Kidney epithelial cell (primary cell): Measurements from ENCODE around the gene DHX15. TPM values are rescaled to one million over a fixed set of nuclear protein-coding genes. Genes with fewer than 3 reads are reported as not detected.

Experiments used
- DNase-seq: peaks from one replicate; pipeline ENCODE4 v3.0.0-alpha.2; 2010; ENCODE audit warnings: low read depth
- H3K27me3 ChIP-seq: 2 replicates; pipeline ENCODE4 v1.6.0; 2011; ENCODE audit warnings: low read length; ENCODE audit not compliant: control insufficient read depth, insufficient read depth
- H3K36me3 ChIP-seq: 2 replicates; pipeline ENCODE4 v1.5.1; 2011; ENCODE audit warnings: low read length; ENCODE audit not compliant: control insufficient read depth, insufficient read depth
- H3K4me3 ChIP-seq: 2 replicates; pipeline ENCODE4 v1.5.1; 2011; ENCODE audit warnings: low read depth, mild to moderate bottlenecking, control low read depth, low read length
- CTCF ChIP-seq: IDR thresholded peaks from 2 replicates; pipeline ENCODE4 v1.5.1; 2011; ENCODE audit warnings: mild to moderate bottlenecking, moderate library complexity, low read length, control low read depth, inconsistent platforms; ENCODE audit not compliant: insufficient read depth, poor library complexity, severe bottlenecking
- total RNA-seq: library from RNA; depleted of rRNA; stranded (reverse); fragments of >200 nt; gene quantifications from 2 replicates; pipeline ENCODE4 v1.2.3, GENCODE V29; 2015

The DHX15 gene
- total RNA-seq, 1 donor from 2014 or later: 87.5 TPM

- Histone ChIP-seq H3K4me3 (no peak overlapping the region), H3K36me3 (peaks cover 1% of the 10 kb centered on the region), H3K27me3 (no peaks in the 10 kb centered on the region)
- TF ChIP-seq CTCF: no peak
- DNase-seq: no peak
Observed at GRCh38 chr4:24578364-24578763, 6.0 kb downstream of the DHX15 start.

- peaks cover 1% of the 10 kb centered on the region for H3K36me3 ChIP-seq
- no peak for TF ChIP-seq CTCF
- no peak for DNase-seq
- H3K4me3 ChIP-seq: no peak overlapping the region
- H3K27me3 ChIP-seq: no peaks in the 10 kb centered on the region
Observed at GRCh38 chr4:24576276-24576675, 8.1 kb downstream of the DHX15 start.

- Histone ChIP-seq H3K27me3 (no peaks in the 10 kb centered on the region), H3K36me3 (peaks cover 1% of the 10 kb centered on the region), H3K4me3 (no peak overlapping the region)
- no peak for DNase-seq
- no peak for TF ChIP-seq CTCF
Observed at GRCh38 chr4:24574236-24574635, 10.1 kb downstream of the DHX15 start.

- no peak overlapping the region for H3K4me3 ChIP-seq
- no peak for DNase-seq
- TF ChIP-seq CTCF: no peak
- no peaks in the 10 kb centered on the region for H3K27me3 ChIP-seq
- H3K36me3 ChIP-seq: peaks cover 1% of the 10 kb centered on the region
Observed at GRCh38 chr4:24573582-24573981, 10.8 kb downstream of the DHX15 start.

- Histone ChIP-seq H3K27me3 (no peaks in the 10 kb centered on the region), H3K36me3 (no peaks in the 10 kb centered on the region), H3K4me3 (no peak overlapping the region)
- no peak for DNase-seq
- TF ChIP-seq CTCF: no peak
Observed at GRCh38 chr4:24570574-24571236, 13.6 kb downstream of the DHX15 start.

- Histone ChIP-seq H3K36me3 (no peaks in the 10 kb centered on the region), H3K27me3 (no peaks in the 10 kb centered on the region), H3K4me3 (no peak overlapping the region)
- TF ChIP-seq CTCF: no peak
- DNase-seq: no peak
Observed at GRCh38 chr4:24570172-24570571, 14.2 kb downstream of the DHX15 start.
